Frontal cortex (tissue), 4 donors: ENCODE data around the gene PPP1R3D. TPM values are rescaled to one million over a fixed set of nuclear protein-coding genes. Genes with fewer than 3 reads are reported as not detected.
"Not testable (repeated sequence)": the region's sequence is repeated elsewhere in the genome, so short reads cannot be mapped to it uniquely, and the experiment has no call there.

Experiments used
- DNase-seq, 2 donors: peaks; one replicate each; pipeline ENCODE4 v3.0.0; 2012; ENCODE audit warnings: low spot score in 2 of 2
- FAIRE-seq: peaks from 2 replicates; lab custom pipeline; 2012; peaks lifted over from hg19 to GRCh38; lab: Jason Lieb, UNC
- total RNA-seq: library from RNA; depleted of rRNA; stranded (reverse); fragments of >200 nt; gene quantifications from one replicate; pipeline ENCODE4 v1.2.3, GENCODE V29; 2014
- donor health status: control.
- donor health status: control.
- donor health status: control.

PPP1R3D gene
- total RNA-seq = 2.4 TPM

GRCh38 chr20:59940129-59940955 lies at the start of gene PPP1R3D, which contains the start of gene FAM217B:
Gene PPP1R3D, minus strand, starts transcription at chr20:59940305. Its CDS starts 374 bp downstream, at chr20:59939931.
Gene FAM217B, plus strand, starts transcription at chr20:59940389. Its CDS starts 3,555 bp downstream, at chr20:59943944.
- FAIRE-seq = no peak

GRCh38 chr20:59988141-59988540 lies 48.0 kb upstream of the PPP1R3D start:
- DNase-seq = no peak

More at GRCh38 chr20:59940129-59940955, at the start of gene PPP1R3D, which contains the start of gene FAM217B:
- DNase-seq = peak; percentile 96 to 97

GRCh38 chr20:59987135-59987534 lies 47.0 kb upstream of the PPP1R3D start:
- no peak for FAIRE-seq
- no peak for DNase-seq

More at GRCh38 chr20:59988141-59988540, 48.0 kb upstream of the PPP1R3D start:
- no peak for FAIRE-seq

GRCh38 chr20:59985864-59986263 lies 45.8 kb upstream of the PPP1R3D start:
- DNase-seq (no peak), FAIRE-seq (no peak)

- no peak for FAIRE-seq
- DNase-seq = no peak
Measured at GRCh38 chr20:59985164-59985563, 45.1 kb upstream of the PPP1R3D start.

- DNase-seq (no peak), FAIRE-seq (no peak)
Measured at GRCh38 chr20:59984541-59984940, 44.4 kb upstream of the PPP1R3D start.

GRCh38 chr20:59983076-59983475 lies 43.0 kb upstream of the PPP1R3D start:
- DNase-seq = no peak
- FAIRE-seq = no peak

- FAIRE-seq (no peak), DNase-seq (no peak)
Measured at GRCh38 chr20:59977086-59977485, 37.0 kb upstream of the PPP1R3D start.

- DNase-seq (no peak), FAIRE-seq (no peak)
Measured at GRCh38 chr20:59976156-59976782, 36.2 kb upstream of the PPP1R3D start.

- DNase-seq = no peak
- FAIRE-seq = no peak
Measured at GRCh38 chr20:59972037-59972801, 32.1 kb upstream of the PPP1R3D start.

- FAIRE-seq (no peak), DNase-seq (no peak)
Measured at GRCh38 chr20:59971428-59971827, 31.3 kb upstream of the PPP1R3D start.

GRCh38 chr20:59966428-59966827 lies 26.3 kb upstream of the PPP1R3D start:
- no peak for DNase-seq
- peak; percentile 95 for FAIRE-seq

GRCh38 chr20:59962155-59962554 lies 22.1 kb upstream of the PPP1R3D start:
- FAIRE-seq = no peak
- DNase-seq = no peak

- DNase-seq (no peak), FAIRE-seq (no peak)
Measured at GRCh38 chr20:59961423-59961822, 21.3 kb upstream of the PPP1R3D start.

GRCh38 chr20:59958626-59959025 lies 18.5 kb upstream of the PPP1R3D start:
- FAIRE-seq (no peak), DNase-seq (no peak)

GRCh38 chr20:59958123-59958522 lies 18.0 kb upstream of the PPP1R3D start, which contains the start of gene CDH26:
Gene CDH26, plus strand, starts transcription at chr20:59958423. Its CDS starts 304 bp downstream, at chr20:59958727.
- DNase-seq (no peak), FAIRE-seq (no peak)

- FAIRE-seq, DNase-seq: not testable (repeated sequence)
Measured at GRCh38 chr20:59957568-59957967, 17.5 kb upstream of the PPP1R3D start.

- DNase-seq (peak in 1 of 2 donors; percentile 49), FAIRE-seq (no peak)
Measured at GRCh38 chr20:59955131-59955796, 15.2 kb upstream of the PPP1R3D start.

GRCh38 chr20:59954718-59955117 lies 14.6 kb upstream of the PPP1R3D start:
- FAIRE-seq (no peak), DNase-seq (no peak)

GRCh38 chr20:59949911-59950310 lies 9.8 kb upstream of the PPP1R3D start:
- DNase-seq (no peak), FAIRE-seq (no peak)
